HG03135 (cell line): ENCODE results near the gene CKMT1A.

Source experiments
- ATAC-seq: cut with Tn5 transposase; IDR thresholded peaks from one replicate; pipeline ENCODE4 v1.9.1; 2021; ENCODE audit warnings: mild to moderate bottlenecking, moderate library complexity; ENCODE audit not compliant: unreplicated experiment

The CKMT1A gene

GRCh38 chr15:43746903-43747309, 53.2 kb downstream of the CKMT1A start:
- ATAC-seq: peak; percentile 11

- ATAC-seq: no peak
These were observed 54.7 kb downstream of the CKMT1A start for GRCh38 chr15:43748376-43748775.
